Globus pallidus (tissue), 1 donor: ENCODE measurements around the gene MTHFD2L.
A peak's percentile ranks its signal among the peaks of the same experiment; 100 is the strongest.

ENCODE experiments used
- DNase-seq: peaks from one replicate; pipeline ENCODE4 v3.0.0-alpha.2; 2015; ENCODE audit warnings: low spot score

The MTHFD2L gene

GRCh38 chr4:74132944-74133343 is 25.0 kb upstream of the MTHFD2L start:
- peak; percentile 46 for DNase-seq

- peak; percentile 78 for DNase-seq
Measured at GRCh38 chr4:74133786-74134499, 24.0 kb upstream of the MTHFD2L start.

- DNase-seq: no peak
Measured at GRCh38 chr4:74134500-74134852, 23.4 kb upstream of the MTHFD2L start.

GRCh38 chr4:74146581-74147129 is 11.3 kb upstream of the MTHFD2L start:
- no peak for DNase-seq

GRCh38 chr4:74148205-74148604 is 9.7 kb upstream of the MTHFD2L start:
- no peak for DNase-seq

- no peak for DNase-seq
Measured at GRCh38 chr4:74152836-74153235, 5.1 kb upstream of the MTHFD2L start.

GRCh38 chr4:74156521-74156920 is 1.4 kb upstream of the MTHFD2L start:
- DNase-seq: no peak

GRCh38 chr4:74157154-74157553 is 764 bp upstream of the MTHFD2L start:
- no peak for DNase-seq

- DNase-seq: peak; percentile 35
Measured at GRCh38 chr4:74158466-74159142, 686 bp downstream of the MTHFD2L start.

GRCh38 chr4:74159143-74159709 is 1.3 kb downstream of the MTHFD2L start:
- no peak for DNase-seq

GRCh38 chr4:74161666-74162450 is 3.9 kb downstream of the MTHFD2L start:
- DNase-seq: no peak

GRCh38 chr4:74166135-74166534 is 8.2 kb downstream of the MTHFD2L start:
- no peak for DNase-seq

- no peak for DNase-seq
Measured at GRCh38 chr4:74166818-74167217, 8.9 kb downstream of the MTHFD2L start.

- DNase-seq: no peak
Measured at GRCh38 chr4:74167585-74167984, 9.7 kb downstream of the MTHFD2L start.

- no peak for DNase-seq
Measured at GRCh38 chr4:74168841-74169240, 10.9 kb downstream of the MTHFD2L start.

- DNase-seq: no peak
Measured at GRCh38 chr4:74173321-74173720, 15.4 kb downstream of the MTHFD2L start.

GRCh38 chr4:74174421-74174820 is 16.5 kb downstream of the MTHFD2L start:
- DNase-seq: no peak

GRCh38 chr4:74174941-74175340 is 17.0 kb downstream of the MTHFD2L start:
- DNase-seq: no peak

- no peak for DNase-seq
Measured at GRCh38 chr4:74175379-74175778, 17.5 kb downstream of the MTHFD2L start.

GRCh38 chr4:74178798-74179197 is 20.9 kb downstream of the MTHFD2L start:
- no peak for DNase-seq

- DNase-seq: no peak
Measured at GRCh38 chr4:74181219-74181618, 23.3 kb downstream of the MTHFD2L start.

- DNase-seq: no peak
Measured at GRCh38 chr4:74188912-74189311, 31.0 kb downstream of the MTHFD2L start.
